Chondrocyte (in vitro differentiated cells): ENCODE results near the gene DIP2C. TPM values are rescaled to one million over a fixed set of nuclear protein-coding genes. Genes with fewer than 3 reads are reported as not detected.

Experiments
- DNase-seq: peaks from one replicate; pipeline ENCODE4 v3.0.0; 2021; ENCODE audit warnings: mixed read lengths, low spot score
- H3K27ac Mint-ChIP-seq: one replicate; pipeline ENCODE4 v1.8.0; 2021; ENCODE audit warnings: mild to moderate bottlenecking, moderate library complexity, mixed read lengths; ENCODE audit not compliant: unreplicated experiment
- H3K27me3 Mint-ChIP-seq: 2 replicates; pipeline ENCODE4 v1.8.0; 2021; ENCODE audit warnings: low read depth, mixed read lengths
- H3K36me3 Mint-ChIP-seq: 2 replicates; pipeline ENCODE4 v1.8.0; 2021; ENCODE audit warnings: low read depth, mixed read lengths
- H3K4me1 Mint-ChIP-seq: 2 replicates; pipeline ENCODE4 v1.8.0; 2021; ENCODE audit warnings: low read depth, mild to moderate bottlenecking, mixed read lengths
- H3K4me3 Mint-ChIP-seq: one replicate; pipeline ENCODE4 v1.8.0; 2021; ENCODE audit warnings: mild to moderate bottlenecking, moderate library complexity, mixed read lengths; ENCODE audit not compliant: unreplicated experiment
- H3K9me3 Mint-ChIP-seq: 2 replicates; pipeline ENCODE4 v1.8.0; 2021; ENCODE audit warnings: low read depth, mixed read lengths
- CTCF ChIP-seq: fragments of 200-600 bp; sonication (generic); IDR thresholded peaks from 2 replicates; pipeline ENCODE4 v1.5.0; 2021; ENCODE audit warnings: antibody characterized with exemption, mild to moderate bottlenecking, moderate library complexity
- total RNA-seq: library from RNA; stranded (reverse); gene quantifications from 3 replicates; pipeline ENCODE4 v1.2.1, GENCODE V29; 2021

The DIP2C gene
- total RNA-seq, 1 donor from 2014 or later = 47.9 TPM

GRCh38 chr10:646118-646524 is 43.3 kb downstream of the DIP2C start:
- DNase-seq = no peak
- H3K4me1 Mint-ChIP-seq = peaks cover 23% of the 10 kb centered on the region

GRCh38 chr10:644943-645334 is 44.5 kb downstream of the DIP2C start:
- no peak for TF ChIP-seq CTCF
- H3K9me3 Mint-ChIP-seq = peaks cover 8% of the 10 kb centered on the region
- peaks cover 11% of the 10 kb centered on the region for H3K4me1 Mint-ChIP-seq
- H3K27me3 Mint-ChIP-seq = no peaks in the 10 kb centered on the region
- peaks cover 5% of the 10 kb centered on the region for H3K36me3 Mint-ChIP-seq
- H3K27ac Mint-ChIP-seq = no peak overlapping the region
- no peak overlapping the region for H3K4me3 Mint-ChIP-seq
- DNase-seq = no peak

More at GRCh38 chr10:646118-646524, 43.3 kb downstream of the DIP2C start:
- Mint-ChIP-seq H3K9me3 (peaks cover 8% of the 10 kb centered on the region), H3K4me3 (no peak overlapping the region), H3K27ac (no peak overlapping the region), H3K27me3 (no peaks in the 10 kb centered on the region), H3K36me3 (peaks cover 5% of the 10 kb centered on the region)
- TF ChIP-seq CTCF = no peak

- Mint-ChIP-seq H3K27ac (no peak overlapping the region), H3K9me3 (peaks cover 8% of the 10 kb centered on the region), H3K36me3 (peaks cover 5% of the 10 kb centered on the region), H3K4me3 (no peak overlapping the region), H3K27me3 (no peaks in the 10 kb centered on the region), H3K4me1 (peaks cover 5% of the 10 kb centered on the region)
- TF ChIP-seq CTCF = no peak
- no peak for DNase-seq
These were observed 45.2 kb downstream of the DIP2C start for GRCh38 chr10:644076-644942.

- peaks cover 5% of the 10 kb centered on the region for H3K36me3 Mint-ChIP-seq
- TF ChIP-seq CTCF = no peak
- H3K27ac Mint-ChIP-seq = no peak overlapping the region
- no peak for DNase-seq
- H3K4me1 Mint-ChIP-seq = peaks cover 4% of the 10 kb centered on the region
- H3K9me3 Mint-ChIP-seq = peaks cover 8% of the 10 kb centered on the region
- H3K27me3 Mint-ChIP-seq = no peaks in the 10 kb centered on the region
- no peak overlapping the region for H3K4me3 Mint-ChIP-seq
These were observed 47.1 kb downstream of the DIP2C start for GRCh38 chr10:642186-642890.

GRCh38 chr10:641149-642010 is 48.1 kb downstream of the DIP2C start:
- peaks cover 8% of the 10 kb centered on the region for H3K9me3 Mint-ChIP-seq
- H3K4me1 Mint-ChIP-seq = peaks cover 4% of the 10 kb centered on the region
- peaks cover 5% of the 10 kb centered on the region for H3K36me3 Mint-ChIP-seq
- DNase-seq = no peak
- no peak overlapping the region for H3K4me3 Mint-ChIP-seq
- TF ChIP-seq CTCF = no peak
- no peak overlapping the region for H3K27ac Mint-ChIP-seq
- no peaks in the 10 kb centered on the region for H3K27me3 Mint-ChIP-seq
